HCT116 (cell line): ENCODE measurements around the gene POGLUT2. TPM values are rescaled to one million over a fixed set of nuclear protein-coding genes. Genes with fewer than 3 reads are reported as not detected.
A peak's percentile ranks its signal among the peaks of the same experiment; 100 is the strongest.

ENCODE experiments used
- ATAC-seq: fragments of 200-7000 bp; cut with Tn5 transposase; 2 replicates; pipeline ENCODE4 v1.9.1; 2020; ENCODE audit warnings: mild to moderate bottlenecking, moderate library complexity
- BruUV-seq: library from RNA; stranded (reverse); fragments of 400-500 nt; replicated peaks from 2 replicates; lab custom pipeline; 2021; lab: Mats Ljungman, UMichigan
- CTCF ChIA-PET: fragments of 300-600 bp; sonication (Branson Sonifier 250); formaldehyde crosslinking; loops from one replicate; lab custom pipeline; 2021; ENCODE audit warnings: antibody characterized with exemption; lab: Charles Lee
- POLR2A ChIA-PET: fragments of 300-600, 350-600 bp; sonication (Branson Sonifier 250); formaldehyde crosslinking; loops from one replicate; lab custom pipeline; 2021; ENCODE audit warnings: antibody characterized with exemption; lab: Charles Lee
- RAD21 ChIA-PET, 2 experiments: fragments of 300-600 bp; sonication (Branson Sonifier 250); formaldehyde crosslinking; loops; one replicate each; lab custom pipeline; 2023; ENCODE audit warnings: low total read pairs in 2 of 2; ENCODE audit not compliant: uncharacterized antibody in 2 of 2, unreplicated experiment in 2 of 2, low non-redundant PET in 1 of 2; lab: Charles Lee
- DNase-seq: peaks from one replicate; pipeline ENCODE4 v3.0.0-alpha.2; 2010; ENCODE audit warnings: low read depth, low spot score
- H2AFZ ChIP-seq: fragments of 200-600 bp; shearing (Covaris generic), sonication (generic); 2 replicates; pipeline ENCODE4 v1.6.1; 2017; ENCODE audit warnings: low read depth, mixed run types, mixed read lengths, antibody characterized with exemption, low read length; ENCODE audit not compliant: poor library complexity, severe bottlenecking
- H3K27ac ChIP-seq: 2 replicates; pipeline ENCODE4 v1.5.1; 2012; ENCODE audit warnings: low read depth, low read length
- H3K27me3 ChIP-seq: fragments of 200-600 bp; sonication (generic); 2 replicates; pipeline ENCODE4 v1.6.1; 2016; ENCODE audit warnings: mixed run types, low read length, mixed read lengths; ENCODE audit not compliant: insufficient read depth
- H3K36me3 ChIP-seq, 2 experiments: fragments of 200-500 bp in 1 of 2; fragments of 200-600 bp in 1 of 2; sonication (Bioruptor generic) in 1 of 2; sonication (generic) in 1 of 2; 2 replicates each; pipeline versions ENCODE4 v1.5.1 to v1.6.1; 2014 to 2016; ENCODE audit warnings: low read length in 2 of 2, inconsistent platforms in 1 of 2, mixed read lengths in 1 of 2, mixed run types in 1 of 2; ENCODE audit not compliant: insufficient read depth in 2 of 2, control insufficient read depth in 1 of 2
- H3K4me1 ChIP-seq, 2 experiments: fragments of 200-600 bp in 1 of 2; sonication (generic) in 1 of 2; 2 replicates each; pipeline versions ENCODE4 v1.5.1 to v1.6.1; 2012 to 2017; ENCODE audit warnings: low read length in 2 of 2, inconsistent platforms in 1 of 2, mild to moderate bottlenecking in 1 of 2, mixed read lengths in 1 of 2, mixed run types in 1 of 2, moderate library complexity in 1 of 2; ENCODE audit not compliant: insufficient read depth in 2 of 2, control insufficient read depth in 1 of 2
- H3K4me2 ChIP-seq: fragments of 200-600 bp; sonication (generic); 2 replicates; pipeline ENCODE4 v1.6.1; 2017; ENCODE audit warnings: mixed run types, low read length, mixed read lengths
- H3K4me3 ChIP-seq, 2 experiments: fragments of 200-600 bp in 1 of 2; sonication (generic) in 1 of 2; replicated peaks in 1 of 2; 2 replicates each; pipeline ENCODE4 v1.5.1; 2011 to 2016; ENCODE audit warnings: low read length in 2 of 2, control low read depth in 1 of 2, low read depth in 1 of 2, mild to moderate bottlenecking in 1 of 2, mixed read lengths in 1 of 2, mixed run types in 1 of 2
- H3K79me2 ChIP-seq: fragments of 200-600 bp; sonication (generic); 2 replicates; pipeline ENCODE4 v1.6.1; 2017; ENCODE audit warnings: mild to moderate bottlenecking, mixed run types, low read length, moderate library complexity, mixed read lengths; ENCODE audit not compliant: insufficient read depth
- H3K9ac ChIP-seq: fragments of 200-600 bp; sonication (generic); 2 replicates; pipeline ENCODE4 v1.6.1; 2016; ENCODE audit warnings: low read length, mixed read lengths
- H3K9me2 ChIP-seq: fragments of 200-600 bp; sonication (generic), shearing (Covaris generic); 2 replicates; pipeline ENCODE4 v1.6.1; 2017; ENCODE audit warnings: mixed run types, mild to moderate bottlenecking, moderate library complexity; ENCODE audit not compliant: insufficient read depth
- H3K9me3 ChIP-seq, 2 experiments: fragments of 200-500 bp in 1 of 2; fragments of 200-600 bp in 1 of 2; sonication (Bioruptor generic) in 1 of 2; sonication (generic) in 1 of 2; 2 replicates each; pipeline ENCODE4 v1.6.1; 2014 to 2017; ENCODE audit warnings: low read length in 2 of 2, mixed read lengths in 2 of 2, inconsistent platforms in 1 of 2, low read depth in 1 of 2, mild to moderate bottlenecking in 1 of 2, mixed run types in 1 of 2, moderate library complexity in 1 of 2; ENCODE audit not compliant: control insufficient read depth in 1 of 2, insufficient read depth in 1 of 2
- H4K20me1 ChIP-seq: fragments of 200-600 bp; sonication (generic), shearing (Covaris generic); 2 replicates; pipeline ENCODE4 v1.6.1; 2017; ENCODE audit warnings: mixed run types, mild to moderate bottlenecking, moderate library complexity; ENCODE audit not compliant: insufficient read depth
- ELF1 ChIP-seq: IDR thresholded peaks from 2 replicates; pipeline ENCODE4 v1.6.1; 2012; ENCODE audit warnings: low read depth, borderline replicate concordance
- EZH2phosphoT487 ChIP-seq: fragments of 200-600 bp; IDR thresholded peaks from 2 replicates; pipeline ENCODE4 v1.6.1; 2018; ENCODE audit warnings: antibody characterized with exemption, borderline replicate concordance
- JUND ChIP-seq: IDR thresholded peaks from 2 replicates; pipeline ENCODE4 v1.6.1; 2012
- MAX ChIP-seq: IDR thresholded peaks from 2 replicates; pipeline ENCODE4 v1.6.1; 2012
- POLR2A ChIP-seq: IDR thresholded peaks from 2 replicates; pipeline ENCODE4 v1.7.0; 2011; ENCODE audit warnings: borderline replicate concordance; ENCODE audit not compliant: insufficient read depth, insufficient read length; ENCODE audit errors: extremely low read depth
- REST ChIP-seq: IDR thresholded peaks from 2 replicates; pipeline ENCODE4 v1.6.1; 2012; ENCODE audit warnings: low read depth
- SIN3A ChIP-seq: IDR thresholded peaks from 2 replicates; pipeline ENCODE4 v1.6.1; 2012; ENCODE audit warnings: low read depth
- SP1 ChIP-seq: IDR thresholded peaks from 2 replicates; pipeline ENCODE4 v1.6.1; 2012; ENCODE audit warnings: low read depth
- SRF ChIP-seq: IDR thresholded peaks from 2 replicates; pipeline ENCODE4 v1.6.1; 2012; ENCODE audit warnings: low read depth
- TCF7L2 ChIP-seq: IDR thresholded peaks from 2 replicates; pipeline ENCODE4 v1.7.0; 2011; ENCODE audit warnings: borderline replicate concordance, inconsistent platforms; ENCODE audit not compliant: insufficient read depth, insufficient read length; ENCODE audit errors: extremely low read depth
- ZBTB33 ChIP-seq: IDR thresholded peaks from 2 replicates; pipeline ENCODE4 v1.6.1; 2011; ENCODE audit warnings: mild to moderate bottlenecking, low read length, moderate library complexity; ENCODE audit not compliant: insufficient replicate concordance; ENCODE audit errors: extremely low read depth
- intact Hi-C: fragments of 100-400 bp; cut with micrococcal nuclease; formaldehyde crosslinking; loops from 2 replicates; pipeline ENCODE4 v1.10.0; 2022
- total RNA-seq: library from RNA; stranded (reverse); gene quantifications from one replicate; pipeline ENCODE4 v1.2.1, GENCODE V29; 2021; ENCODE audit not compliant: unreplicated experiment

POGLUT2 gene
- total RNA-seq, 1 experiment from 2014 or later: 4.8 TPM

- Histone ChIP-seq H3K4me2 (0 out of 2 replicates have a peak overlapping the region, but pooled peaks have one; percentile 4), H3K27me3 (no peaks in the 10 kb centered on the region), H3K4me3 (no peak overlapping the region), H3K79me2 (no peaks in the 10 kb centered on the region), H4K20me1 (no peaks in the 10 kb centered on the region), H3K4me1 (peaks cover 0 to 11% of the 10 kb centered on the region in 2 experiments; a peak in 1 of 4 replicates), H2AFZ (no peak overlapping the region), H3K36me3 (peaks cover 5 to 12% of the 10 kb centered on the region in 2 experiments; a peak in 2 of 4 replicates), H3K9ac (no peak overlapping the region), H3K9me2 (no peaks in the 10 kb centered on the region), H3K9me3 (no peaks in the 10 kb centered on the region), H3K27ac (no peak overlapping the region)
- TF ChIP-seq TCF7L2: no peak
- no peak for TF ChIP-seq SIN3A
- TF ChIP-seq ELF1: no peak
- no peak for TF ChIP-seq REST
- TF ChIP-seq MAX: no peak
- no peak for TF ChIP-seq POLR2A
- no peak for TF ChIP-seq EZH2phosphoT487
- TF ChIP-seq ZBTB33: no peak
- TF ChIP-seq JUND: no peak
- TF ChIP-seq SP1: no peak
- TF ChIP-seq SRF: no peak
- no peak for ATAC-seq
- ChIA-PET RAD21 (no interaction called here), POLR2A (no interaction called here), CTCF (no interaction called here)
- DNase-seq: no peak
- no TSS peak for BruUV-seq
- intact Hi-C loops: no loop called here
Observed at GRCh38 chr13:102825400-102825799, 26.6 kb upstream of the POGLUT2 start.
